ENCODE measurements around the gene SPOCK1.
"Not testable (repeated sequence)": the region's sequence is repeated elsewhere in the genome, so short reads cannot be mapped to it uniquely, and the experiment has no call there.

The SPOCK1 gene

GRCh38 chr5:137254119-137255090, 244.7 kb downstream of the SPOCK1 start:
- H3K27ac ChIP-seq: peak overlapping the region in 3 of 21 experiments; percentile 55 to 63 (median 60)

GRCh38 chr5:137252512-137252911, 246.6 kb downstream of the SPOCK1 start:
- Histone ChIP-seq H3K4me3 (no peak overlapping the region), H3K27ac (no peak overlapping the region)

More at GRCh38 chr5:137254119-137255090, 244.7 kb downstream of the SPOCK1 start:
- H3K4me3 ChIP-seq: no peak overlapping the region

GRCh38 chr5:137250421-137250820, 248.7 kb downstream of the SPOCK1 start:
- H3K4me3 ChIP-seq: no peak overlapping the region
- H3K27ac ChIP-seq: no peak overlapping the region

GRCh38 chr5:137248527-137248926, 250.6 kb downstream of the SPOCK1 start:
- Histone ChIP-seq H3K4me3 (no peak overlapping the region), H3K27ac (no peak overlapping the region)

GRCh38 chr5:137245438-137245837, 253.7 kb downstream of the SPOCK1 start:
- Histone ChIP-seq H3K27ac (no peak overlapping the region), H3K4me3 (no peak overlapping the region)

- Histone ChIP-seq H3K4me3 (no peak overlapping the region), H3K27ac (no peak overlapping the region)
Measured at GRCh38 chr5:137240285-137240684, 258.8 kb downstream of the SPOCK1 start.

- H3K27ac ChIP-seq: no peak overlapping the region
- no peak overlapping the region for H3K4me3 ChIP-seq
Measured at GRCh38 chr5:137236849-137237507, 262.1 kb downstream of the SPOCK1 start.

GRCh38 chr5:137236252-137236651, 262.9 kb downstream of the SPOCK1 start:
- H3K27ac ChIP-seq: no peak overlapping the region

GRCh38 chr5:137234973-137235943, 263.9 kb downstream of the SPOCK1 start:
- H3K27ac ChIP-seq: no peak overlapping the region
- H3K4me3 ChIP-seq: no peak overlapping the region

More at GRCh38 chr5:137236252-137236651, 262.9 kb downstream of the SPOCK1 start:
- no peak overlapping the region for H3K4me3 ChIP-seq

GRCh38 chr5:137233726-137234125, 265.4 kb downstream of the SPOCK1 start:
- no peak overlapping the region for H3K27ac ChIP-seq
- H3K4me3 ChIP-seq: no peak overlapping the region

- H3K4me3 ChIP-seq, H3K27ac ChIP-seq: not testable (repeated sequence)
Measured at GRCh38 chr5:137233304-137233703, 265.8 kb downstream of the SPOCK1 start.

- Histone ChIP-seq H3K27ac (no peak overlapping the region), H3K4me3 (no peak overlapping the region)
Measured at GRCh38 chr5:137231540-137231939, 267.6 kb downstream of the SPOCK1 start.

- no peak overlapping the region for H3K27ac ChIP-seq
- H3K4me3 ChIP-seq: no peak overlapping the region
Measured at GRCh38 chr5:137228816-137229215, 270.3 kb downstream of the SPOCK1 start.

GRCh38 chr5:137226081-137226480, 273.0 kb downstream of the SPOCK1 start:
- Histone ChIP-seq H3K4me3 (no peak overlapping the region), H3K27ac (no peak overlapping the region)

GRCh38 chr5:137223324-137224295, 275.5 kb downstream of the SPOCK1 start:
- no peak overlapping the region for H3K27ac ChIP-seq
- H3K4me3 ChIP-seq: no peak overlapping the region

GRCh38 chr5:137221943-137222342, 277.2 kb downstream of the SPOCK1 start:
- Histone ChIP-seq H3K4me3 (no peak overlapping the region), H3K27ac (no peak overlapping the region)

GRCh38 chr5:137220523-137220927, 278.6 kb downstream of the SPOCK1 start:
- Histone ChIP-seq H3K4me3 (no peak overlapping the region), H3K27ac (no peak overlapping the region)

- Histone ChIP-seq H3K27ac (no peak overlapping the region), H3K4me3 (no peak overlapping the region)
Measured at GRCh38 chr5:137218896-137219295, 280.2 kb downstream of the SPOCK1 start.

GRCh38 chr5:137218471-137218870, 280.7 kb downstream of the SPOCK1 start:
- no peak overlapping the region for H3K4me3 ChIP-seq
- H3K27ac ChIP-seq: no peak overlapping the region
